HUDEP-2 (cell line): ENCODE measurements around the gene SLC6A8.
A peak's percentile ranks its signal among the peaks of the same experiment; 100 is the strongest.
"Not testable (repeated sequence)": the region's sequence is repeated elsewhere in the genome, so short reads cannot be mapped to it uniquely, and the experiment has no call there.

Experiments used
- DNase-seq, 76 experiments: peaks; one replicate each; lab custom pipeline; 2025; ENCODE audit not compliant: unreplicated experiment in 76 of 76; lab: John Stamatoyannopoulos, UW

Gene SLC6A8

GRCh38 chrX:153727123-153727931, 39.6 kb downstream of the SLC6A8 start:
- peak in 15 of 76 experiments; percentile 1 to 38 (median 6) for DNase-seq

DNA sequence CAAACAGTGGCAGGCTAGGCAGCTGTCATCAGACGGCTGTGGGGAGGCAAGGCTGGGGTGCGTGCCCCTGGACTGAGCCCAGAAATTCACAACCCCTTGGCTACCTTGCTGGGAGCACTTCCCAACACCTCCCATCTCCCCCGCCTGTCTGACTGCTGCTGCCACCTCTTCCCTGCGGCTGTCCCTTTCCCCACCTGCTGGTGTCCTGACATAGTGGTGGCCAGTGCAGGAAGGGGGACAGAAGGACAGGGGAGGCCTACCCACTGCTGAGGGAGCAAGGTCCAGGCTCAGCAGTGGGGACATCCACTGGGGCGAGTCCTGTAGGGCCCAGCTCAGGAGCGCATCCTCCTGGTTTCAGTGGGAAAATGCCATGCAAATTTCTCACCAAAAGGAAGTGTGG, 40.4 kb downstream of the SLC6A8 start:
- no peak for DNase-seq

DNA sequence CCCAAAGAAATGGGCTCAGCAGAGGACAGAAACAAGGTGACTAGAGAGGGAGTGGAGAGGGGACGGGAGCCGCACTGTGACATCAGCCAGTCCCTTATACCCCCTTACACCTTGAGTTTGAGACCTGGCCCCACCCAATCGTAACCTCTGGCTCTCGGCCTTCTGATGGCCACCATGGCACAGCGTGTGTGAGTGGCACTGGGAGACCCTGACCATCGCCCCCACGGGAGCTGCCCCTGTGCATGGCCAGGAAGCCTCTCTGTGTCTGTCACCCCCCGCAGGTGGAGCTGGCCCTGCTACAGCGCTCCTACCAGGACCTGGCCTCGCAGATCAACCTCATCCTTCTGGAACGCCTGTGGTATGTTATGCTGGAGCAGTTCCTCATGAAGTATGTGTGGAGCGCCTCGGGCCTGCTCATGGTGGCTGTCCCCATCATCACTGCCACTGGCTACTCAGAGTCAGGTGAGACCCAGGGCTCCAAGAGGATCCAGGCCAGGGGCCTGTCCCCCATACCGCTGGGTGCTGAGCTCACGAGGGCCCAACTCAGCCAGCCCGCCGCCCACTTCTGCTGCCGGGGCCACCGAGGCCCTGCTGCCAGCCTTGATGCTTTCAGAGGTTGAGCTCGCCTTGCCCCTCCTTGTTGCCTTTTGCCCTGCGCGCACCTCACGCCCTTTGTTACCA, 41.4 kb downstream of the SLC6A8 start:
- DNase-seq: no peak

GRCh38 chrX:153730115-153730514, 42.4 kb downstream of the SLC6A8 start:
- not testable (repeated sequence) for DNase-seq

DNA sequence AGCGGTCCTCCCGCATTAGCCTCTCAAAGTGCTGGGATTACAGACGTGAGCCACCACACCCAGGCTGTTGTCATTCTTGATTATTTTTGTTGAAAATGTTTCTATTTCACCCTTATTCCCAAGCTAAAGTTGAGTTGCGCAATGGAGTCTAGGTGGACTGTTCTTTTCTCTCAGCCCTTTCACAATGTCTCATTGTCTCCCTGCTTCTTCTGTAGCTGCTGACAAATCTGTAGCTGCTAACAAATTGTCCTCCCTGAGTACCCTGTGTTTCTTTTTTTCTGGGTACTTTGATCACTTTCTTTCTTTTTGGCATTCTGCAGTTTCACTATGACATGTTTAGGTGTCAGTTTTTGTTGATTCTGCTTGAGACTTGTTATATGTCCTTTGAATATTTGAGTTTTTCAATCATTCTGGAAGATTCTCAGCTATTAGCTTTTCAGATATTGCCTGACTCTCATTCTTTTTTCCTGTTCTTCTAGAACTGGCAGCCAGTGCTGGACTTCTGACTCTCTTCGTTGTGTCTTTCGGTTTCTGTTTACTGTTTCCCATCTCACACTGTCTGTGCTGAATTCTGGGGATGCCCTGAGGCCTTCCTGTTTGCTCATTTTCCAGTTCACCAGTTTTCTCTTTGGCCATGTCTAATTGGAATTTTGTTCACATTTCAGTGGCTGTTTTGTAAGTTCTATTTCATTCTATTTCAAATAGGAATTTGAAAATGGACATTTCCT, 43.6 kb downstream of the SLC6A8 start:
- DNase-seq: no peak

GRCh38 chrX:153731845-153732215, 44.1 kb downstream of the SLC6A8 start:
- no peak for DNase-seq

GRCh38 chrX:153732401-153732800, 44.7 kb downstream of the SLC6A8 start:
- DNase-seq: no peak

DNA sequence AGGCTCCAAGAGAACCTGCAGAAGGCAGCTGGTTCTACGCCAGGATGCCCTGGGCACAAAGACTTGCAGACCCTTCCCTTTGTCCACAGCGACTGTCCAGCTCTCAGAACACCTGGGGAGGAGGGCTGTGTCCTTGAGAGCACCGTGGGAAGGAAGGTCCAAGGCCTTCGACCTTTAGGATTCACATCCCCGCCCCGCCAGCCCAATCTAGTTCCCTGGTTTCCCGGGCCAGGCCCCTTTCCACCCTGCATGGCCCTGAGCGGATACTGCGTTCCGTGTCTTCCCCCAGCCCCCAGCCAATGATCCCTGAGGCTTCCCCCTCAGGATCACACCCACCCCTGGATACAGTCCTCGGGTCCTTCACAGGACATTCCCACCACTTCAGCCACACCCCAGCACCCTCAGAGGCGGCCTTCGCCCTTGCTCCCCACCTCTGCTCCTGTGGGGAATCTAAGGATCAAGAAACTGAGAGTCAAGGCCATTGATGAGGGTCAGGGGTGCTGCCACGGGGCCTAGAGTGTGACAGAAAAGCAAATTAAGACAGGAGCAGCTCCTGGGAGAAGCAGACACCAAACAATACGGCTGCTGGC, 46.0 kb downstream of the SLC6A8 start:
- no peak for DNase-seq

- DNase-seq: no peak
Measured at GRCh38 chrX:153734871-153735270, 47.1 kb downstream of the SLC6A8 start.

DNA sequence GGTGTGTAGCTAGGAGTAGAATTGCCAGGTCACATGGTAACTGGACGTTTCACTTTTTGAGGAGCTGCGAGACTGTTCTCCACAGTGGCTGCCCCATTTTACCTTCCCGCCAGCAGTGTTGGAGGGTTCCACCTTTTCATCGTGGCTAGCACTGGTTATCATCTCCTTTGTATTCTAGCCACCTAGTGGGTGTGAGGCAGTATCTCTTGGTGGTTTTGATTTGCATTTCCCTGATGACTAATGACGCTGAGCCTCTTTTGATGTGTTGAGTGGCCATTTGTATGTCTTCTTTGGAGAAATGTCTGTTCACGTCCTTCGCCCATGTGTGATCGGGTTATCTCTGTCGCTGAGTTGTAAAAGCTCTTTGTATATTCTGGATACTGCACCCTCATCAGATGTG, 47.5 kb downstream of the SLC6A8 start:
- DNase-seq: no peak

DNA sequence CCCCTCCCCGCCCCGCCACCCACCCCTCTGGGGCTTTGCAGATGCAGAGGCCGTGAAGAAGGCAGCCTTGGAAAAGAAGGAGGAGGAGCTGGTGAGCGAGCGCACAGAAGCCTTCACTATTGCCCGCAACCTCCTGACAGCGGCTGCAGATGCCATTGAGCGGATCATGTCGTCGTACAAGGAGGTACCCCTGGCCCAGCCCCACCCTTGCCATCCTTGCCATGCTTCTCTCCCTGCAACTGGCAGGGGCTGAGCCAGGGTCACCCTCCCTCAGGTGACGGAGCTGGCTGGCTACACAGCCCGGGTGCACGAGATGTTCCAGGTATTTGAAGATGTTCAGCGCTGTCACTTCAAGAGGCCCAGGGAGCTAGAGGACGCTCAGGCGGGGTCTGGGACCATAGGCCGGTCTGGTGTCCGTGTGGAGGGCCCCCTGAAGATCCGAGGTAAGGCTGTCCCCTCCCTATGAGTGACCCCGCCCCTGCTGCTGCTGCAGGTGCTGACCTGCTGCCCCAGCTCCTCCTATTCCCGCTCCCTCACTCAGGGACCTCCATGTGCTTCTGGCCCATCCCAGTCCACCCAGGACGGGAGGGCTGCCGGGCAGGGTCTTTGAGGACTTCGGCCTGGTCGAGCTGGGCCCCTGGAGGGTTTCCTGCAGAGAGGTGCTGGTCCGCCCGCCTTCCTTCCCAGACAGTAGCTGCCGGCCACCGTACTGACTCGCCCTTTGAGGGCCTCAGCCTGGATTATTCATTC, 48.5 kb downstream of the SLC6A8 start:
- no peak for DNase-seq

DNA sequence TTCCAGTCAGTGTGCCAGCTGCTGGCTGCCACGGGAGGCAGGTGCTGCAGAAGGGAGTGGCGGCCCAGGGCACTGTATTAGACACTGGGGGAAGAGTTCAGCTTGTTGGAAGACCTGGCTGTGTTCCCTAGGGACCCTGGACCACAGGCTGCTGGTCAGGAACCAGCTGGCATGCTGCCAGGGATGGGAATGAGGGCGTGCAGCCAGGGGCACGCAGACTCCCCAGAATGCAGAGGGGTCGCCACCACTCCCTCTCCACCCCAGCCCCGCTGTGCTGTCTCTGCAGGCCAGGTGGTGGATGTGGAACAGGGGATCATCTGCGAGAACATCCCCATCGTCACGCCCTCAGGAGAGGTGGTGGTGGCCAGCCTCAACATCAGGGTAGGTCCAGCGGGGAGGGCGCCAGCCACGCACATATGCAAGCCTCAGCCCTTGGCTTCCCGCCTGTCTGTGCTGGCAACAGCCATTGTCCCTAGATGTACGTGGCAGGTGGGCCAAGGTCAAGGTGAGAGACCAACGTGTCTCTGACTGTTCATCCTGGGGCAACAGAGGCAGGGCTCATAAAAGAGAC, 49.2 kb downstream of the SLC6A8 start:
- DNase-seq: no peak

DNA sequence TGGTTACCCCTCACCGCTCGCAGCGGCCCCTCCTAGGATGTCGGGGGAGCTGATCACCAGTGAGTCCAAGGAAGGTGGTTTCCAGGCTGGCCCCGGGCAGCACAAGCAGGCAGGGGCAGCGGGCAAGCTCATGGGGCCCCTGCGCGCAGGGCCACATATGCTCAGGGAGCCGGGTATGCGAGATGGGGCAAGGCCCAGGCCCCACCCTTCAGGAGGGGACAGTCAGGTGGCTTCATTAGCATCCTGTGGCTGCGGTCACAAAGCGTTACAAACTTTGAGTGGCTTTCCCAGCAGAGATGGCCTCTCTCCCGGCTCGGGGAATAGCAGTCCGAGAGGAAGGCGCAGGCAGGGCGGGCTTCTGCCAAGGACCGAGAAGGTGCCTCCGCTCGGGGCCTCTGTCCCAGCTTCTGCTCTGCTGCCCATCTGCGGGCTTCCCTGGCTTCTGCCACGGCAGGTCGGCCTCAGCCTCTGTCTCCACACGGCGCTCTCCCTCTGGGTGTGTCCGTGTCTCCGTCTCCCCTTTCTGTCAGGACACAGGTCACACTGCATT, 50.4 kb downstream of the SLC6A8 start:
- DNase-seq: no peak

- DNase-seq: no peak
Measured at GRCh38 chrX:153739754-153740486, 52.2 kb downstream of the SLC6A8 start.

- DNase-seq: no peak
Measured at GRCh38 chrX:153740631-153741222, 53.0 kb downstream of the SLC6A8 start.

- DNase-seq: no peak
Measured at GRCh38 chrX:153741446-153741845, 53.7 kb downstream of the SLC6A8 start.

DNA sequence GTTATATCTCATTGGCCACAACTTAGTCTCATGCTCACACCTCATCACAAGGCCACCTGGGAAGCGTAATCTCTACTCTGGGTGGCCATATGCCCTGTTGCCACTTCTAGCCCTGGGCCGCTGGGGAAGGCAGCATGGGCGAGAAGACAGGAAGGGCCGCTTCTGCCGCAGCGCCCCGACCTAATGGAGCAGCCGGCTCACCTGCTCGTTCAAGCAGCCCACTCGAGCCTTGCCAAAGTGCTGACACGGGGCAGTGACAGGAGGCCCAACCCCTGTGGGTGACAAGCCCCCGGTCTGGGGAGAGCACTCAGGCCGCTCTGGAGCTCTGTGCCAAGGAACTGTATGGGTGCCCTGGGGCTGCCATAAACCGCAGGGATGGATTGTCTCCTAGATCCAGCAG, 54.4 kb downstream of the SLC6A8 start:
- not testable (repeated sequence) for DNase-seq

- not testable (repeated sequence) for DNase-seq
Measured at GRCh38 chrX:153742796-153743467, 55.2 kb downstream of the SLC6A8 start.
